Common myeloid progenitor, CD34-positive (primary cell): ENCODE measurements around the gene CHM.
"Not testable (repeated sequence)": the region's sequence is repeated elsewhere in the genome, so short reads cannot be mapped to it uniquely, and the experiment has no call there.

Source experiments
- CTCF ChIA-PET: fragments of 350-600 bp; sonication (Branson Sonifier 250); formaldehyde crosslinking; loops from one replicate; lab custom pipeline; 2021; ENCODE audit warnings: antibody characterized with exemption; lab: Charles Lee
- POLR2A ChIA-PET: fragments of 350-600 bp; sonication (Branson Sonifier 250); formaldehyde crosslinking; loops from one replicate; lab custom pipeline; 2021; ENCODE audit warnings: antibody characterized with exemption; lab: Charles Lee
- DNase-seq, 3 donors: peaks; one replicate each; pipeline versions ENCODE4 v3.0.0 to v3.0.0-alpha.2; 2013
- H3K27ac ChIP-seq, 2 experiments: 1 replicate in 1 of 2; 2 replicates in 1 of 2; pipeline ENCODE4 v1.7.0; 2013; ENCODE audit warnings: inconsistent platforms in 2 of 2, low read length in 2 of 2, mild to moderate bottlenecking in 2 of 2, low read depth in 1 of 2, moderate library complexity in 1 of 2; ENCODE audit not compliant: severe bottlenecking in 2 of 2, insufficient read depth in 1 of 2, poor library complexity in 1 of 2
- H3K27me3 ChIP-seq, 5 experiments: replicated peaks in 2 of 5; 1 replicate in 3 of 5; 2 replicates in 2 of 5; pipeline versions ENCODE4 v1.6.1 to v1.7.0; 2013; ENCODE audit warnings: low read length in 4 of 5, mild to moderate bottlenecking in 2 of 5, moderate library complexity in 2 of 5, inconsistent platforms in 1 of 5; ENCODE audit not compliant: insufficient read depth in 5 of 5, control insufficient read depth in 4 of 5
- H3K36me3 ChIP-seq, 4 experiments: 1 replicate in 2 of 4; 2 replicates in 2 of 4; pipeline versions ENCODE4 v1.6.1 to v1.7.0; 2013; ENCODE audit warnings: low read length in 3 of 4, control low read depth in 1 of 4, mild to moderate bottlenecking in 1 of 4; ENCODE audit not compliant: control insufficient read depth in 4 of 4, insufficient read depth in 4 of 4
- H3K4me1 ChIP-seq, 4 experiments: 1 replicate in 3 of 4; 2 replicates in 1 of 4; pipeline versions ENCODE4 v1.6.1 to v1.7.1; 2013; ENCODE audit warnings: low read length in 3 of 4, mild to moderate bottlenecking in 3 of 4, control low read depth in 1 of 4, inconsistent platforms in 1 of 4, moderate library complexity in 1 of 4; ENCODE audit not compliant: control insufficient read depth in 4 of 4, insufficient read depth in 4 of 4; ENCODE audit errors: control extremely low read depth in 1 of 4
- H3K4me3 ChIP-seq, 7 experiments: 1 replicate in 4 of 7; 2 replicates in 3 of 7; pipeline versions ENCODE4 v1.5.1 to v1.7.0; 2013; ENCODE audit warnings: mild to moderate bottlenecking in 7 of 7, low read length in 6 of 7, moderate library complexity in 6 of 7, inconsistent platforms in 2 of 7, low read depth in 2 of 7, control low read depth in 1 of 7; ENCODE audit not compliant: insufficient read depth in 4 of 7, control insufficient read depth in 1 of 7; ENCODE audit errors: extremely low read depth in 1 of 7
- H3K9me3 ChIP-seq, 5 experiments: 1 replicate in 4 of 5; 2 replicates in 1 of 5; pipeline versions ENCODE4 v1.6.1 to v1.7.1; 2013; ENCODE audit warnings: low read length in 4 of 5, mild to moderate bottlenecking in 2 of 5, inconsistent platforms in 1 of 5, low read depth in 1 of 5, moderate library complexity in 1 of 5; ENCODE audit not compliant: control insufficient read depth in 4 of 5, insufficient read depth in 2 of 5; ENCODE audit errors: control extremely low read depth in 1 of 5
- WGBS: methylation state at CpG from one replicate; pipeline ENCODE4 v1.1.5; 2013; ENCODE audit not compliant: insufficient coverage; 5-methylcytosine and 5-hydroxymethylcytosine counted together

Gene CHM

DNA sequence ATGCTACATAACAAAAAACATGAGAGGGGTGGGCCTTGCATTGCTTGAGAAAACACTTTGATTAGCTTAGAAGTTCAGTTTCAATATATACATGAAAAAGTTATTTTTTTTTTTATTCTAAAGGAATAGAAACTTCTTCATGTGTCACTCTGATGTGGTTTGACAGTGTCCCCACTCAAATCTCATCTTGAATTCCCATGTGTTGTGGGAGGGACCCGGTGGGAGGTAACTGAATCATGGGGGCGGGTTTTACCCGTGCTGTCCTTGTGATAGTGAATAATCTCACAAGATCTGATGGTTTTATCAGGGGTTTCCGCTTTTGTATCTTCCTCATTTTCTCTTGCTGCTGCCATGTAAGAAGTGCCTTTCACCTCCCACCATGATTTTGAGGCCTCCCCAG, 32.4 kb downstream of the CHM start:
- DNase-seq = peak in 1 of 3 donors; percentile 4
- H3K27ac ChIP-seq, H3K4me3 ChIP-seq, CTCF ChIA-PET, H3K27me3 ChIP-seq, H3K4me1 ChIP-seq, POLR2A ChIA-PET, H3K36me3 ChIP-seq, H3K9me3 ChIP-seq: not testable (repeated sequence)
- WGBS = no CpG with 5 or more reads among the region's 4 CpGs

DNA sequence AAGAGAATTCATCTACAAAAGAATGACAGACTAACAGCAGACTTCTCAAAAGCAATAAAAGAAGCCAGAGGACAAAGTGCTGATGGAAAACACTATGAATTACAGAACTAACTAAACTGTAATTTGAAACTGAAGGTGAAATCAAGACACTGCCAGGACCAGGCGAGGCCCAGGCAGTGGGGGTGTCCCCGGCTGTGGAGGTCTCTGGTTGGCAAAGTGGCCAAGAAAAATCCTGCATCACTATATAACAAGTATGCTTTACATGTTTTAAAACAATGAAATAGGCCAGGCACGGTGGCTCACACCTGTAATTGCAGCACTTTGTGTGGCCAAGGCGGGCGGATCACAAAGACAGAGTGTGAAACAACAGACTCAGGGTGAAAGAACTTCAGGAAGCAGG, 32.9 kb downstream of the CHM start:
- H3K36me3 ChIP-seq = peaks cover 0 to 2% (median 0%) of the 10 kb centered on the region in 4 experiments
- DNase-seq = no peak
- CTCF ChIA-PET = no interaction called here

DNA sequence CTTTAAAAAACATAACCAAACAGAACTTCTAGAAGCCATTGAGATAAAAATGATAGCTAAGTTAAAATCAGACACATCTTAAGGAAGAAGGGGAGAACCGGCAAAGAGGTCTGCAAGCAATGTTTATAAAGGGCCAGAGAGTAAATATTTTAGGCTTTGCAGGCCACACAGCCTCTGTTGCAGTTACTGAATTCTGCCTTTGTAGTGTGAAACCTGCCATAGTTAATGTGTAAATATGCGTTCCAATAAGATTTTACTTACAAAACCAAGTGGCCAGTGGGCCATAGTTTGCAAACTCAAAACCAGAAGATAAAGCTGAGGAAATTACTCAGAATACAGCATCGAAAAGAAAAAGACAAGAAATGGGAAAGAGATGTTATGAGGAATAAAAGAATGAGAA, 33.6 kb downstream of the CHM start:
- 100% methylated on average over 1 of the region's 3 CpGs for WGBS
- Histone ChIP-seq H3K9me3 (no peaks in the 10 kb centered on the region), H3K27me3 (no peaks in the 10 kb centered on the region), H3K27ac (no peak overlapping the region), H3K4me3 (no peak overlapping the region), H3K4me1 (no peaks in the 10 kb centered on the region), H3K36me3 (peaks cover 0 to 2% (median 0%) of the 10 kb centered on the region in 4 experiments)
- CTCF ChIA-PET = no interaction called here
- no peak for DNase-seq
- POLR2A ChIA-PET = no interaction called here

More for the DNA sequence above, 32.9 kb downstream of the CHM start:
- no peaks in the 10 kb centered on the region for H3K27me3 ChIP-seq
- no peaks in the 10 kb centered on the region for H3K4me1 ChIP-seq
- WGBS = 73% methylated on average over 3 of the region's 5 CpGs
- H3K4me3 ChIP-seq = no peak overlapping the region
- H3K9me3 ChIP-seq = no peaks in the 10 kb centered on the region
- POLR2A ChIA-PET = no interaction called here
- no peak overlapping the region for H3K27ac ChIP-seq

DNA sequence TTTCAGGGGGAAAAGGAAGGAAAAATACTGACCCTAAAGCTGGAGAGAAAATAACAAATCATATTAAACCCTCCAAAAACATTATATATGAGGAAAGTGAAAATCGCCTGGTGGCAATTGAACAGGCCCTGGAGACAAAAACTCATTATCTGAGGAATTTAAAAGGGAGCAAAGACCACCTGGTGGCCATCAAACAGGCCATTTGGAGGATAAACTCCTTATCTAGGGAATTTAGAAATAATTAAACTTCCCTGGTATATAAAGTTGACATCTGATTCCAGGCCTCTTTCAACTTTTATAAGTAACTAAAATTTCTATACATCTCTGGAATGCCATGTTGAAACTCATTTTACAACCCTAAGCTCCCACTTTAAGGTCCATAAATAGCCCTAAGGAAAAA, 35.2 kb downstream of the CHM start:
- Histone ChIP-seq H3K36me3 (peaks cover 0 to 2% (median 0%) of the 10 kb centered on the region in 4 experiments), H3K4me3 (no peak overlapping the region), H3K4me1 (no peaks in the 10 kb centered on the region), H3K27ac (no peak overlapping the region), H3K9me3 (no peaks in the 10 kb centered on the region), H3K27me3 (no peaks in the 10 kb centered on the region)
- no CpG with 5 or more reads among the region's 1 CpG for WGBS
- POLR2A ChIA-PET = no interaction called here
- no peak for DNase-seq
- CTCF ChIA-PET = interaction anchor here (0.6 kb wide), 1 partner anchor 122 kb away, joined by 3 read pairs; no protein-coding TSS in a partner anchor

DNA sequence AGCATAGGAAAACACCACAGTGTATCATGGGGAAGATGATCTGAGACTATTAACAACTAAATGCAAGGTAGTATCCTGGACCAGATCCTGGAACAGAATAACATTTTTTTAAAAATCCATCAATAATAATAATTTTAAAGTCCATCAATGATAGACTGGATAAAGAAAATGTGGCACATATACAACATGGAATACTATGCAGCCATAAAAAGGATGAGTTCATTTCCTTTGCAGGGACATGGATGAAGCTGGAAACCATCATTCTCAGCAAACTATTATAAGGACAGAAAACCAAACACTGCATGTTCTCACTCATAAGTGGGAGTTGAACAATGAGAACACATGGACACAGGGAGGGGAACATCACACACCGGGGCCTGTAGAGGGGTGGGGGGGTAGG, 37.6 kb downstream of the CHM start:
- CTCF ChIA-PET, H3K9me3 ChIP-seq, H3K27ac ChIP-seq, POLR2A ChIA-PET, H3K4me1 ChIP-seq, H3K36me3 ChIP-seq, DNase-seq, H3K27me3 ChIP-seq, H3K4me3 ChIP-seq: not testable (repeated sequence)
- whole genome bisulfite sequencing = no CpG with 5 or more reads among the region's 1 CpG

DNA sequence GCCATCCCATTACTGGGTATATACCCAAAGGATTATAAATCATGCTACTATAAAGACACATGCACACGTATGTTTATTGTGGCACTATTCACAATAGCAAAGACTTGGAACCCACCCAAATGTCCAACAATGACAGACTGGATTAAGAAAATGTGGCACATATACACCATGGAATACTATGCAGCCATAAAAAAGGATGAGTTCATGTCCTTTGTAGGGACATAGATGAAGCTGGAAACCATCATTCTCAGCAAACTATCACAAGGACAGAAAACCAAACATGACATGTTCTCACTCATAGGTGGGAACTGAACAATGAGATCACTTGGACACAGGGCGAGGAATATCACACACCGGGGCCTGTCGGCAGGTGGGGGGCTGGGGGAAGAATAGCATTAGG, 39.5 kb downstream of the CHM start:
- H3K4me3 ChIP-seq, H3K27ac ChIP-seq, H3K4me1 ChIP-seq, POLR2A ChIA-PET, H3K27me3 ChIP-seq, CTCF ChIA-PET, H3K9me3 ChIP-seq, DNase-seq, H3K36me3 ChIP-seq: not testable (repeated sequence)
- no CpG with 5 or more reads among the region's 4 CpGs for WGBS

DNA sequence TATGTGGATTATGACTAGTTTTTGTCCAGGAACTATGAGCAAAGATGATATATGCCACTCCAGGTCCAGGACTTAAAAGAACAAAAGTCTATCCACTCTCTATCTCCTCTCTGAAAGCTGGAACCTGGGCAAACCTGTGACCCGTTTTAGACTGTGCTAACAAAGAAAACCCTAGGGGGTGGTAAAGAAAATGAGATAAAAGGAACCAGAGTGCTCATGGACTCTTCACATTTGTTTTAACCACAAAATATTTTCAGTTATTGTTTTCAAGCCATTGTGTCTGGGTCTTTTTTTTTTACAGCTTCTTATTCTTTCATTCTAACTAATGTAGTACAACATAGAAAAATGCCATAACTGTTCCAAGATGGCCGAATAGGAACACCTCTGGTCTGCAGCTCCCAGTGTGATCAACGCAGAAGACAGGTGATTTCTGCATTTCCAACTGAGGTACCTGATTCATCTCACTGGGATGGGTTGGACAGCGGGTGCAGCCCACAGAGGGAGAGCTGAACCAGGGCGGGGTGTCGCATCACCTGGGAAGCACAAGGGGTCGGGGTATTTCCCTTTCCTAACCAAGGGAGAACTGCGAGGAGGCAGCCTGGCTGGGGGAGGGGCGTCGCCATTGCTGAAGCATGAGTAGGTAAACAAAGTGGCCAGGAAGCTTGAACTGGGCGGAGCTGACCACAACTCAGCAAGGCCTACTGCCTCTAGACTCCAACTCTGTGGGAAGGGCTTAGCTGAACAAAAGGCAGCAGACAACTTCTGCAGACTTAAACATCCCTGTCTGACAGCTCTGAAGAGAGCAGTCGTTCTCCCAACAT, 45.1 kb downstream of the CHM start:
- peak in 2 of 3 donors; percentile 11 to 39 for DNase-seq
- Histone ChIP-seq H3K4me1 (peaks cover 0 to 8% (median 1%) of the 10 kb centered on the region in 4 experiments), H3K27me3 (no peaks in the 10 kb centered on the region), H3K36me3 (peaks cover 0 to 2% (median 0%) of the 10 kb centered on the region in 4 experiments), H3K9me3 (no peaks in the 10 kb centered on the region), H3K4me3 (no peak overlapping the region), H3K27ac (peak overlapping the region in 1 of 2 experiments; percentile 34)
- ChIA-PET CTCF (no interaction called here), POLR2A (no interaction called here)
- WGBS = 66% methylated on average over 8 of the region's 12 CpGs
